Measurements from ENCODE around the gene FOXA2.
A peak's percentile ranks its signal among the peaks of the same experiment; 100 is the strongest.
"Not testable (repeated sequence)": the region's sequence is repeated elsewhere in the genome, so short reads cannot be mapped to it uniquely, and the experiment has no call there.

FOXA2 gene

DNA sequence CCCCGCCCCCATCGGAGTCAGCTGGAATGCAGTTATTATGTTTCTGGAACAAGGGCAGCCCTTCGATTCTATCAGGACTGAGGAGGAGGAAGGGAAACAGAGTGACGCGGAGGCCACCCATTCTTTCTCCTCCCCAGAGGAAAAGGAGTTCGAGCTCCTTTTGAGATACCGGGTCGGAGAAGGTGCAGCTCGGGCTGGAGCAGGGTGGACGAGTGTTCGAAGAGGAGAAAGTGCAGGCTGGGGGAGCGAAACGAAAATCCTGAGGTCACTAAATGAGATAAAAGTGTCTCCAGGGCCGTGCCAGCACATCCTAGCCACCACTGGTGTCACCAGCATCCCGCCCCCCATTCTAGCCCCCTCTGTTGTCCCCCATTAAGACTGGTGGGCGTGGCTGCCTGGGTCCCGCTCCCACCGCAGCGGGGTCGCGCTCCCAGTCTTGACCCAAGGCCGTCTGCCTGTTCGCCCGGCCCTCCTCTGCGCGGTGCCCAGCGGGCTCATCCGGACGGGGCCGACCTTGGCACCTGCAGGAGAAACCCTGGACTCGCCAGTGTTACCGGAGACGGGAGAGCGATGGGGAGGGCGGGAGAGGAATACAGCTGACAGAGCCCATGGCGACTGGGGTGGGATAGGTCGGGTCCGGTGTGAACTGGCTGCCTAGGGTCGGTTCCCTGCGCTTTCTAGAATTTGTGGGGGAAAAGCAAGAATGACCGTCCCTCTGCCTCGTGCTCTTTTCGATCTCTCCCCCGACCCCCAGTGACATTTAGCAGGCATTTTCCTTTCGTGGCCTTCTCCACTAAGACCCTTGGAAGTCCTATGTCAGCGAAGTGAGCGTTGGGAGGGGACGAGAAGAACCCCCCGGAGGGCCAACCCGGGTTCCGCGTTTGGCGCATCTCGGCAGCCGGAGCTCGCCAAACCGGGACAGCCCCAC lies 16.2 kb downstream of the FOXA2 start:
- no peak for DNase-seq

DNA sequence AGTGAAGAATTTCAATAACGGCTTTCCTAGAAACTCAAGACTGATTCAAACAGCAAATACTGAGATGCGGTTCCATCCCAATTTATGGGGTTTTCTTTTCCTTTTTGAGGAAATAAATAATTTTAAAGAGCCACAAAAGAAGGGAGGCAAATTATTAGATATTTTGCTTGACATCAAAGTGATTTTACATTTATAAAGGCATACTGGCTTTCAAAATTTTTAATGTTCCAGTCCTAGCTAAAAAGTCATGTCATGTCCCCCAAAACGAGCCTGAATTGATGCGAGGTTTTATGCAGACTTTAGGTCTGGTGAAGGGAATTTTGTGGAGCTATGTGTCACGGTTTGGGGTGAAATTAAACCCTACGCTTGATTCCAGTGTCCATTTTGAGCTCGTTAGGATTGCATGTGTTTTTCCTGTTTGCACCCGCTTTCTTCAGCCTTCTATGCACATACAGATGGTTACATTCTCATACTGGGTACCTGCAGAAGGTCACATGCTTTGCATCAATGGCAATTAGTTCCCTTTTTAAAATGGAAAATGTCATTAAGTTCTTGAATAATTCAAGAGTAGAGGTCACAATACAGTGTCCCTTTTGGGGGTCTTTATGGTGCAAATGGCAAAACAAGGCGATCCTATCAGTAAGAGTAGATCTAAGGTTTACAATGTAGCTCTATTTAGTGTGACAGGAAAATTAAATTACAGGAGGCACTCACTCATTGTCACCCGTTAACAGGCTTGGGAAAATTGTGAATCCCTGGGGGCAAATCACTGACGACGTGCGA lies 17.3 kb downstream of the FOXA2 start:
- DNase-seq, result no peak

DNA sequence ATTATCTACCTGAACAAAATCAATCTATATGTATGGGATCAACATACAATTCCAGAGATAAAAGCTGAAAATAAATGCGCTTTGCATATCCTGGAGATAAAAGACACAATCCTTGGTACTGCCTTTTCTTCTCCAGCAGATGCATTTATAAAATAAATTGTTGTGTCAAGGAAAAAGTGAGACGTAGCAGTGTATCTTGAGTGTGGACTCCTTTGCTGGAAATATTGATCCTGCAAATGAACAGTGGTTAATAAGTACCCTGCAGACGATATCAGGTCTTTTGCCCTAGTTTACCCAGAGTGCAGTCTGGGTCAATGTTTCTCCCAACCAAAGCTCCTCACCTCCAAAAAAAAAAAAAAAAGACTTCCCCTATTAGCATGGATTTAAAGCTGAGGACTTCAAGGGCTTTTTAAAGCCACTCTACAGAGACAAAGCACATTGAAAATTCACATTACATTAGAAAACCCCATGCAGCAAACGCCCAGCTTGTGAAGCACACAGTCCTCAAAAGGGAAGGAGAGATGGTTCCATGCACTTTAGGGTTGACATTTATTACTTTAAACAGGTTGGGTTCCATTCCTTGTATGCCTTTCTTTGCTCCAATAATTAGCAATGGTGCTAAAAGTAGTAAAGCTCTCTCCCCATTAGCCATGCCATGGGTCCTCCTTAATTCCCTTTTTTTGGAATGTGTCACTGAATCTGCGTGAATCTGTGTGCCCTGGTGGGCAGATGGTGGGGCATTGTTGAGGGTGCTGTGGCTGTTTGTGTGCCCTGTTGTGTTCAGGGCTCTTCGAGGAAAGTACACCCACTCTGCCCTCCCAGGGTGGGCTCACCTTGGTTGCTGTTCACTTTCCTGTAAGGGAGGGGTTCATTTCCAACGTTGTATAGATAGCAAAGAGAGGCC lies 21.1 kb downstream of the FOXA2 start:
- no peak for DNase-seq

DNA sequence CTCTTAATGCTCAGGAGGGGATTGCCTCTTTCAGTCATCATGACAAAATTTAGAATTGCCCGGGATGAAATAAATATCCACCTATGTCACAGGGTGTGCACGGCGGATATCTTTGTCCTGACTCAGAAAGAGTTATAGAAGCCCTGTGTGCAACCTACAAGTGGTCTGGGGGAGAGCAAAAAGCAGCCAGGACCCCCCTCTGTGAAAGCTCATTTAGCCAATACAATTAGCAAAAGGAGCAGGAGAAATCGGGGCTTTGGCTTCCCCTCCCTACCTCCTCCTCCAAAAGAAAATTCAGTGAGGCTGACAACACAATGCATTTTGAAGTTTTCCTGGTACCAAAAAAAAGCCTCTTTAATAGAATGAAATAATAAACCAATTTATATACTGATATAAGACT lies 21.8 kb downstream of the FOXA2 start:
- DNase-seq, result no peak

DNA sequence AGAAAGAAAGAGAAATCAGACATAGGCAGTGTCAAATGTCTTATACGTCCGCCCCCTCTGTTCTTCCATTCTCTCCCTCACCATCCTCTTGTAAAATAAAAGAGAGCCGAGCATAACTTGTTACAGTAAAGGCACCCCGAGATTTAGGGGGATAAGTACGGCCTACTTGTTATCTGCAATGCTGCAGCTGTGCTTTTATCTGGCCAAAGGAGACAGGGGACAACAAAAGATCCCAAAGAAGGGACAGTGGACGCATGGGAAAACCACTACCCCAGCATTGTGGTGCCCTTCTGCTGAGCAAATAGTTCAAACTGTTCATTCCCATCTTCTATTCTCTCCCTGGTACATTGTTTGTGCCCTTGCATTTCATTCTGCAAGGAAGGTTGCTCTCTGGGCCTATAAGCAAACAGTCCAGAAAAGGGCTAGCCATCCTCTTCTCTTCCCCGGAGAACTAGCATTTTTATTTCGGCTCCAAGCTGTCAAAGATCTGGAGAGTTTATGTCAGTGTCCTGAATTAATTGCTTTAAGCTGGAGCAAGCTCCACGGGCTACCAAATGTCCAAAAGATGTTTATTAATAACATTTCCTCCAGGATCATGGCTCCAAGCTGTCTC lies 22.3 kb downstream of the FOXA2 start:
- DNase-seq, result no peak

DNA sequence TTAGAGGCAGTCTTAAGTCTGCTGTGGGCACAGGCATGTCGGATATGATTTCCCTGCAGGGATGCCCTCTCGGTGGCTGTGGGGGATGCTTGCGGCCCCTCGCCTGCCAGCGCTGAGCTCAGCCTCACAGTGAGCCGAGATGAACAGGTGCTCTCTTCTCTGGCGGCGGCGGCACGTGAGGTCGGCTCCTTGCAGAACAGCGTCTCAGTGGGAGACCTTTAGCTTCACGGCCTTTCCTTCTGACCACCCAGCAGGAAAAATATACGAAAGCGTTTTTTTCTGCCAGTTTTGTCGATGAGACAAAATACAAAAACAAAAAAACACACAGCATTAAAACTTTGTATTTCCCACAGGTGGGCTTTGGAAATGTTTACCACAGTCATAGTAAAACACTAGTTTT lies 23.6 kb downstream of the FOXA2 start:
- no peak for DNase-seq

DNA sequence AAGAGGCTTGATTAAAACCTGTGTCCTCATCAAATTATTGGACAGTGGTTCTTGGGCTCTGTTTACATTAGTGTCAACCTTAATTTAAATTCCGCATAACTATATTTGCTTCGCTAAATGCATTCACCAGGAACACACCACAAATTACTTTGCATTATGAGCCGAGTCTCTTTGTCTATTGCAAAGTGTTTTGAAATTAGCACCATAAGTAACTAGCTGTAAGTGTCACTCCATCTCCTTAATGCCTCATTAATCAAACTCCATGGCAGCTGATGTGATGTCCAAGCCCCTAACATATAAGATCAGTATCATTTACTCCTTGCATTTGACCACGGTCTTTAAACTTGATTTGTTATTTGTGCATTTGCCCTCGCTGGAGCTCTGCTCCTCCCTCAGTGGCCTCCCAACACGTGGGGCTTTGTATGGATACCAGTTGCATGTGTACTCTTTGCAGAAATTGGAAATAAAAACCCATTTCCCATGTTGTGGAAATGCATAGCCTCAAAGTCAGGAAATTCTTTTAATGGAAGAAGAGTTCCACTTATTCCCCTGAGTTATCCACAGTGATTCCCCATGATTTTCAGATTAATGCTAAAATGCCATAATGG lies 24.6 kb downstream of the FOXA2 start:
- peak; percentile 51 for DNase-seq

DNA sequence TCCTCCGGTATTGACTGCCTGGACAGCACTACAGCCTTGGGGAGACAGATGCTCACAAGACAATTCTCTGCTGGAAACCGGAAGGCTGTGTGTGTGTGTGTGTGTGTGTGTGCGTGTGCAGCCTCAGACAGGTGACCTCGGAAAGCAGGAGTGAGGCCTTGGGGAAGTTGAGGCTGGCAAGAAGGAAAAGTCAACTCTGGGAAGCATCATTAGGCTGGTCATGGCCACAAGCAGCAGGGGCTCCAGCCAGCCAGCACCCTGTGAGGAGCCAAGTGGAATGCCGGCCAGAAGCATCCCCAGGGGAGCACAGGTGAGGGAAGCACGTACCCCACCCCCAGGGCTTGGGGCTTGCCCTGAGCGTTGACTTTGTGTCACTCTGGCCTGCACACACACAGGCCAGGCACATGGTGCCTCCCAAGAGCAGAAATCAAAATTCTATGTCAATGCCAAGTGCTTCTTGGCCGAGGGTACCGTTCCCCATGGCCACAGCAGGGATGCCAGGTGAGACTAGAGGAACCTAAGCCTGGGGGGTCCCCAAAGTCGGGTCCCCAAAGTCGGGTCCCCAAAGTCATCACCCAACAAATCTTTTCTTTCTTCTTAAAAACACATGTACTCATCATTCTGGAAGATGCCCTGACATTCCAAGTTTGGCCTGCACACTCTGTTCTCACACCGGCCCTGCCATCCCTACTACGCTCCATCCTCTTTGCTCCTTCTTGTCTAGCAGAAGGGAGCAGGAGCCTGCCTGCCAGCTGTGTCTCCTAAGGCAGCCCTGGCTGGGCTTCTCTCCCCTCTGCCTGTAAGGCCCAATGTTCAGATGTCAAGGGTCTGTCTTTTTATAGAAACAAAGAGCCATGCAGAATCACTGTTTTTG lies 26.7 kb downstream of the FOXA2 start:
- no peak for DNase-seq

DNA sequence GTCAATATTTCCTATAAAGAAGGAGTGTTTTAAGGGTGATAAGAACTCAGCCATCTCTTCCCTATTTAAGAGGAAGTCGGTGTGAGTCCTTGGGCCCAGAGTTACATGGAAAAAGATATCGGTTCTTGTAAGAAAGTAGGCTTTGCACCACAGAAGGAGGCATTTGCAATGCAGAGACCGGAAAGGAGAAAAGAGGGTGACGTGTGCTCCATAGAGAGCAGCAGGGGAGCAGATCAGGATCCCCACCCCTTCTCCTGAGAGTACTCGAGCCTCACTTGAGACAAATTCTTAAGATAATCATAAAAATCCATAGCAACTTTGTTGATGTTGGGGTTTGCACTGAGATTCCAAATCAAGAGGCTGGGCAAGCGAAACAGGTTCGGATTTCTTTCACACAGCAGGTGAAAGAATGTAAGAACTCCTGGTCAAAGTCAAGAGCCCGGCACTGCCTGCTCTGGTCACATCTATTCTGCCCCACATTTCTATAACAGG lies 27.8 kb downstream of the FOXA2 start:
- DNase-seq, result no peak

DNA sequence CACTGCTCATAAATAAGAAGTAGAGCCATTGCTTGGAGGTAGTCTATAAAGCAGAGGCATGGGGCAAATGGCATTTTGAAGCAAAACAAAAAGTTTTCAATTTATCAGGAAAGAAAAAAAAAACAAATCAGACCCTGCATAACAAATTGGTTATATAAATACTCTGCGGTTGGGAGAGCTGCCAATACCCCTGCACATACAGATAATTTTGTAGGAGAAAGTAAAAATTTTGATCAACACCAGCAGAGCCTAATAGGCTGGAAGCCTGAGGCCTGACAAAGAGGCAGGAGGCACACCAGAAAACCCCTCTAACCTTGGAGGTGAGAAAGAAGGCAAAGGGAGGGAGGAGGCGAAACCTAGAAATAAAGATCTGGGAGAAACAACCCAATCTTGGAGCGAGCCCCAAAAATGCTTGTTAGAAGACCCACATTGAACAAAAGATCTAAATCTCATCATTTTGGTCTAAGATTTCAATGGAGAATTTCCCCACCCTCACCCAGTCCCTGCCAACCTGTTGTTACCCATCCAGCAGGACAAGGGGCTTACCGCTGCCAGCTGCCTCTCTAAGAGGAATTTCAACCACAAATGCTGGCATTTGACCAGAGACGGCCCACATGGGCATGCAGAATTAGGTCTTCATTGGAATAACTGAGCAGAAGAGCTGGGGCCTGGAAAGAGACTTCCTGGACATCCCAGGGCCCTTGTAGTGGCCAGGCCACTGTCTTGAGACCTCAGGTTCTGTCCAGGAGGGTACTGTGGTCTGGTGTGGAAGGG lies 28.4 kb downstream of the FOXA2 start:
- DNase-seq, result no peak

DNA sequence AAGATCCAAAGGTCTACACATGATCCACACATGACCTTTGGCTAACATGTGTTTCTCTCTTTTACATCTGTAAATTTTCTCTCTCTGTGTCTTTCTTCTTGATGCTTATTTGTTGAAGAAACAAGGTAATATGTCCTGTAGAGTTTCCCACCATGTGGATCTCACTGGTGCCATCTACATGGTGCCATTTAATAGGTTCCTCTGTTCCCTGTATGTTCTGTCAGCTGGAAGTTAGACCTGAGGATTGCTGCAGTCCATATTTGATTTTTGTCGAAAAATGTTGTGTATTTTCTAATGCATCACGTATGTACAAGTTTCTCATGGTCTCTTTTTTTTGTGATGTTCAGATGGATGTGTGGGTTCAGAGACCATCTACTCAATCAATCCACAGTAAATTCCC lies 30.0 kb downstream of the FOXA2 start:
- DNase-seq, result no peak

DNA sequence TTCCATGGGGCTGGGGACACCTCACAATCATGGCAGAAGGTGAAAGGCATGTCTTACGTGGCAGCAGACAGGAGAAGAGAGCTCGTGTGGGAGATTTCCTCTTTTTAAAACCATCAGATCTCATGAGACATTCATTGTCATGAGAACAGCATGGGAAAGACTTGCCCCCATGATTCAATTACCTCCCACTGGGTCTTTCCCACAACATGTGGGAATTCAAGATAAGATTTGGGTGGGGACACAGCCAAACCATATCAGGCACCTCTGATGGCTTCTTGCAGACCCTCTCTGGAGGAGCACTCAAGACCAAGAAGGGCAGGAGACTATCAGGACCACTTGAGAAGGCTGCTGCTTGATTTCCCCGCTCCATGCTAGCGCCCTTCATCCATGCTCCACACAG lies 33.9 kb downstream of the FOXA2 start:
- DNase-seq, result not testable (repeated sequence)

DNA sequence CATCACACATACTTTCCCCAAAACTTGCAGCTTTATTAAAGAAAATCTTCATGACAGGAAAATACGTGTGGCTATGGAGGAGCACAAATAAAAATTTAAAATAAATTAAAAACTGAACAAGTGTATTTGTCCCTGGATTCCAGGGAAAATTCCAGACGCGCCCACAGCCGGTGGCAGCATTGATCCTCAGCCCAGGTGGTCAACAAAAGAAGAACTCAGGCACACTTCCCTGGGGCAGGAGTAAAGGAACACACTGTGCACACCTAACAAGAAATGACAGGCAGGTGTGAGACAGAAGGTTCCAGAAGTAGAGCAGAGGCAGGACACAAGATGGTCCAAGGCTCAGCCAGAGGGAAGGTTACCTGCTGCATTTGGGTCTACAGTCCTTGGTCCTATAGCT lies 36.3 kb downstream of the FOXA2 start:
- DNase-seq, result no peak

DNA sequence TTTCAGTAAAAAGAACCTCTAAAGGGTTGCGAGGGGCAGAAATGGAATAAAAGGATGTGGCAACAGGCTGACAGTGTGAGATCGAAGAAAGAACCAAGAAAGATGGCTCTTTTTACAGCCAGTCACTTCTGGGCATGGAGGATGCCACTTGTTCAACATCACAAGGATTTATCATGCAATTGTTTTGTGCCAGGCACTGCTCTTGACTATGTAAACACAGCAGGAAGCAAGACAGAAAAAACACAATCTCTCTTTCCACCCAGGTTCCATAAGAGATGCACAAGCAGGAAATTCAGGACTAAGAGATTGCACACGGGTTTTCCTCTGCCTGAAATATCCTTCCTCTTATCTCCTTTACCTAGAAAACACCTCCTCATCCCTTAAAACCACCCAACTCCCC lies 38.0 kb downstream of the FOXA2 start:
- DNase-seq, result no peak

DNA sequence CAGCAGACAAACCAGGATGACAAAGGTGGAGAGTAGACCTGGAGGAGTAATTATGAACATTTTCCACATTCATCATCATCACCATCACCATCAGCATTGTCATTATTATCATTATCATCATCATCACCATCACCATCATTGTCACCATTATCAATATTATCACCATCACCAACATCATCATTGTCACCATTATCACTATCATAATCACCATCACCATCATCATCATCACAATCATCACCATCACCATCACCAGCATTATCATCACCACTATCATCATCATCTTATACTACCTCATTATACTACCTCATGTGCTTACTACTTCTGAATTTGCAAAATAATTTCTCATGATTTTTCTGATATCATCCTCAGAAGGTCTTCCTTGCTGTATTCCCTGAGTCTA lies 39.3 kb downstream of the FOXA2 start:
- no peak for DNase-seq

DNA sequence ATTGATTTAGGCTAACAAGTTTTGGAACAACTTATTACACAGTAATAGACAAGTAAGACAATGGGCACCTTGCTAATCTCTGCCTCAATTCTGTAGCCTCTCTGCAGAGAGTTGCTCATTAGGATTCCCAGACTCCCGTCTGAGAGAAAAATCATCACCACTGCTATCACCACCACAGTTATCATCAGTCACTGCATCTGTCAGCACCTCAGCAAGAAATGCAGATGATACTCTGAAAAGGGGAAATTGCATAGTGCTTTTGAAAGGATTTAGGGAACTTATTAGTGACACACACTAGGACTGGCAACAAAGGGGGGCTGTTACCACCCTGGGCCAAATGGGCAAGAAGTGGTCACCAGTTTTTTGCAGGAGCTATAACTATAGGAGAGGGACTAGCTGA lies 39.9 kb downstream of the FOXA2 start:
- no peak for DNase-seq

DNA sequence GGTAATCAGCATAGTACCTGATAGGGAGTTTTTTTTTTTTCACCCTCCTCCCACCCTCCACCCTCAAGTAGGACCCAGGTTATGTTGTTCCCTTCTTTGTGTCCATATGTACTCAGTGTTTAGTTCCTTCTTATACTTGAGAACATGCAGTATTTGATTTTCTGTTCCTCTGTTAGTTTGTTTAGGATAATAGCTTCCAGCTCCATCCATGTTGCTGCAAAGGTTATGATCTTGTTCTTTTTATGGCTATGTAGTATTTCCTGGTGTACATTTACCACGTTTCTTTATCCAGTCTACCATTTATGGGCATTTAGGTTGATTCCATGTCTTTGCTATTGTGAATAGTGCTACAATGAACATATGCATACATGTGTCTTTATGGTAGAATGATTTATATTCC lies 41.9 kb downstream of the FOXA2 start:
- DNase-seq, result no peak

DNA sequence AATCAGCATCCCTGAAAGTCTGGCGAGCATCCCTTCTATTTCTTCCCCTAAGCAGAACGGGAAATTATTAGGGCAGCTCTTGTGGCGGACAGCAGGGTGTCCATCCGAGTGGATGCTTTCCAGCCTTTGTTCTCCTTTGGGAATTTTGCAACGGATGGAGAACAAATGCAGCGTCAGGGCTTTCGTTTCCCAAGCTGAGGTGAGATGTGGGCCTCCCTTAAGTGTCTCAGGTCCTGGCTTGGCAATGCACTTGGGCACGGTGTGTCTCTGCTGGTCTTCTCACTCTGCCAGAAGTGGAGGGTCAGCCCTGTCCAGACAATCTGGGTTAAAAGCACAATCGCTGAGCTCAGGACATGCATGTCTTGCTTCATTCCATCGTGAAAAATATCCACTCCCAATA lies 43.5 kb downstream of the FOXA2 start:
- DNase-seq, result no peak

DNA sequence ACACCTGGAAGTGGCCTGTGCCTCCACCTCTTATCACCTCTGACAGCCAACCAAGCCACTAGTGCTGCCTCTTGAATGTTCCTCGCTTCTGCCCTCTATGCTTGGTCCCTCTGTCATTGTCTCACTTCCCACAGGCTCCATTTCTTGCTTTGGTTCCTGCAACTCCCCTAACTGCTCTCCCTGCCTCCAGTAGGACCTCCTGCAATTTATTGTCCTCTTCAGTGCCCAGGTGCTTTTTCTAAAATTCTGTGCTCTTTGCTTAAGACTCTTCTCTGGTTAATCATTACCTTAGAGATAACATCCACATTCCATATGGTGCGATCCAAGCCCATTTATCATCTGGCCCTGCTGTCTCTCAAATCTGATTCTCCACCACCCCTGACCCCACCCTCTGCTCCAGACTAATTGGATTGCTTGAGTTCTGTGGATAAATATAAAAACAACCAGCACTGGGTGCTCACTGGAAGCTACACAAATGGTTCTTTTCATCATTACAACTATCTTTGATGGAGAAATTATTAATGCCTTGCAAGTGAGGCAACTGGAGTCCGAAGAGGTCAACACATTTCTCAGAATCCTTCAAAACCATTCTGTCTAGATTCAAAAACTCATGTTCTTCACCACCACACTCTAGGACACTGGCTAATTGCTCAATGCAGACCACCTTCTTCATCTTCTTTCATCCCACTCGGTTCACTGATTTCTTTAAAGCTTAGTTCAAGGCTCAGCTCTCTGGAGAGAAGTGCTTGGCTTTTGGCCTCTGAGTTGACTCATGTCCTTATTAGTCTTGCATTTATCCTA lies 47.2 kb downstream of the FOXA2 start:
- DNase-seq, result no peak
